Measurements from ENCODE around the gene NSD1.

DNA sequence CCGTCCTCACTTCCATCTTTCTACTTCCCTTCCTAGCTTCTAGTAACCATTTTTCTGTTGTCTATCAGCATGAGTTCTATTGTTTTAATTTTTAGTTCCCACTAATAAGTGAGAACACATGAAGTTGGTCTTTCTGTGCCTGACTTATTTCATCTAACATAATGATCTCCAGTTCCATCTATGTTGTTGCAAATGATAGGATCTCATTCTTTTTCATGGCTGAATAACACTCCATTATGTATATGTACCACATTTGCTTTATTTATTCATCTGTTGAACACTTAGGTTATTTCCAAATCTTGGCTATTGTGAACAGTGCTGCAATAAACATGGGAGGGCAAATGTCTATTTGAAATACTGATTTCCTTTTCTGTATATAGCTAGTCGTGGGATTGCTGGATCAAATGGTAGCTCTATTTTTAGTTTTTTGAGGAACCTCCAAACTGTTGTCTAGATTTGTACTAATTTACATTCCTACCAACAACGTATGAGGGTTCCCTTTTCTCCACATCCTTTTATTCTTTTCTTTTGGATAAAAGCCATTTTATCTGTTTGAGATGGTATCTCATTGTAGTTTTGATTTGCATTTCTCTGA is 50.3 kb downstream of the NSD1 start:
- TF ChIP-seq, protein P1, sequence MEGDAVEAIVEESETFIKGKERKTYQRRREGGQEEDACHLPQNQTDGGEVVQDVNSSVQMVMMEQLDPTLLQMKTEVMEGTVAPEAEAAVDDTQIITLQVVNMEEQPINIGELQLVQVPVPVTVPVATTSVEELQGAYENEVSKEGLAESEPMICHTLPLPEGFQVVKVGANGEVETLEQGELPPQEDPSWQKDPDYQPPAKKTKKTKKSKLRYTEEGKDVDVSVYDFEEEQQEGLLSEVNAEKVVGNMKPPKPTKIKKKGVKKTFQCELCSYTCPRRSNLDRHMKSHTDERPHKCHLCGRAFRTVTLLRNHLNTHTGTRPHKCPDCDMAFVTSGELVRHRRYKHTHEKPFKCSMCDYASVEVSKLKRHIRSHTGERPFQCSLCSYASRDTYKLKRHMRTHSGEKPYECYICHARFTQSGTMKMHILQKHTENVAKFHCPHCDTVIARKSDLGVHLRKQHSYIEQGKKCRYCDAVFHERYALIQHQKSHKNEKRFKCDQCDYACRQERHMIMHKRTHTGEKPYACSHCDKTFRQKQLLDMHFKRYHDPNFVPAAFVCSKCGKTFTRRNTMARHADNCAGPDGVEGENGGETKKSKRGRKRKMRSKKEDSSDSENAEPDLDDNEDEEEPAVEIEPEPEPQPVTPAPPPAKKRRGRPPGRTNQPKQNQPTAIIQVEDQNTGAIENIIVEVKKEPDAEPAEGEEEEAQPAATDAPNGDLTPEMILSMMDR (conservative IDR thresholded peaks at IDR 0.05), result no peak
- TF ChIP-seq EZH2 (IDR thresholded peaks at IDR 0.05; ENCODE audit: low read depth), result no peak
